ENCODE measurements around the gene COPS4.
"Not testable (repeated sequence)": the region's sequence is repeated elsewhere in the genome, so short reads cannot be mapped to it uniquely, and the experiment has no call there.

COPS4 gene

DNA sequence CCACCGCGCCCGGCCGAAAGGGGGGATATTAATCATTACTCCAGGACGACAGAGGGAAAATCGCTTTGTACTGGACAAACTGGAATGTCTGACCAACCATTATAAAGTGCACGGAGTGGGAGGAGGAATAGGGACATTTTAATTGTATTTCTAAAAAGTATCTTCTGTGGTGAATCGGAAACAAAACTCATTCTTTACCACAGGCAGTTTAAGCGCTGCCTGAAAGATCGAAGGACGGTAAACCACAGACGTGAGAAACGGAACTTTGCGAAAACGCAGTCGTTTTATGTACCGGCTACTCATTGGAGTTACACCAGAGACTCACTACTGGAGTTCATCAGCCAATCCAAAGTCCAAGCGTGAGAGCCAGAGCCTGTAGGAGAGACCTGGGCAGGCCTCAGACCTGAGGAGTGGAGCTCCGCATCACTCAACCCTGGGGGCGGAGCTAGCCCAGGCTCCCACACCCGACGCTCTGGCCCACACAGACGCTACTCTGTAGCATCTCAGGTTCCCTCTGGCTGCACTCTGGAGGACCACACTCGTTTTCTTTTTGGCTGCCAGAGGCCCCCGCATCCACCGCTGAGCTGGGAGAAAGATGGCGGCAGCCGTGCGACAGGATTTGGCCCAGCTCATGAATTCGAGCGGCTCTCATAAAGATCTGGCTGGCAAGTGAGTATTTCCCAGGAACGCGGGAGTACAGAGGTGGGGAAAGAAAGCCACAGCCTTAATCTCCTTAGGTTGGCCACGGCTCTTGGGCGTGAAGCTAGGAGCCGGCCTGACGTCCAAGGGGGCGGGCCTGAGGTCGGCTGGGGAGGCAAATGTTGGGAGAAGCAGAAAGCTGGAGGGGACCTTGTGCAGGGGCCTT is at the start of gene COPS4:
COPS4 (plus strand) TSS at position 554 of the 865 bp plus-strand sequence; CDS start at position 596, 42 bp downstream.
- peak; percentile 100 for ATAC-seq
- DNase-seq = peak; percentile 94

DNA sequence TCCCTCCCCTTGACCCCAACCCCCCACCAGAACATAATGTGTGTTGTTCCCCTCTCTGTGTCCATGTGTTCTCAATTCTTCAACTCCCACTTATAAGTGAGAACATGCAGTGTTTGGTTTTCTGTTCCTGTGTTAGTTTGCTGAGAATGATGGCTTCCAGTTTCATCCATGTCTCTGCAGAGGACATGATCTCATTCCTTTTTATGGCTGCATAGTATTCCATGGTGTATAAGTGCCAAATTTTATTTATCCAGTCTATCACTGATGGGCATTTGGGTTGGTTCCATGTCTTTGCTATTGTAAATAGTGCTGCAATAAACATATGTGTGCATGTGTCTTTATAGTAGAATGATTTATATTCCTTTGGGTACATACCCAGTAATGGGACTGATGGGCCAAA is 47.5 kb upstream of the COPS4 start:
- not testable (repeated sequence) for ATAC-seq, DNase-seq

DNA sequence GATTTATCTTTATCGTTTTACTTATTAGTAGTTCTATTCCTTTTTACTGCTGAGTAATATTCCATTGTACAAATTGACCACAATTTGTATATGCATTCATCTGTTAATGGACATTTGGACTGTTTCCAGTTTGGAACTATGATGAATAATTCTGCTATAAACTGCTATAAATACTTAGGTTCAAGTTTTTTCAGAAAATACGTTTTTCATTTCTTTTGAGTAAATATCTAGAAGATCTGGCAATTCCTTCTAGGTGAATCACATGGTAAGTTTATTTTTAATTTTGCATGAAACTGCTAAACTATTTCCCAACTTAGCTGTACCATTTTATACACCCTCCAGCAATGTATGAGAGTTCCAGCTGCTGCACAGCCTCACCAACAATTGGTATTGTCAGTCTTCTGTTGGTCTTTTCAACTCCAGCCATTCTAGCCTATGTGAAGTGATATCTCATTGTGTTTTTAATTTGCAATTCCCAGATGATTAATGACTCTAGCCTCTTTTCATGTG is 46.6 kb upstream of the COPS4 start:
- DNase-seq = no peak

DNA sequence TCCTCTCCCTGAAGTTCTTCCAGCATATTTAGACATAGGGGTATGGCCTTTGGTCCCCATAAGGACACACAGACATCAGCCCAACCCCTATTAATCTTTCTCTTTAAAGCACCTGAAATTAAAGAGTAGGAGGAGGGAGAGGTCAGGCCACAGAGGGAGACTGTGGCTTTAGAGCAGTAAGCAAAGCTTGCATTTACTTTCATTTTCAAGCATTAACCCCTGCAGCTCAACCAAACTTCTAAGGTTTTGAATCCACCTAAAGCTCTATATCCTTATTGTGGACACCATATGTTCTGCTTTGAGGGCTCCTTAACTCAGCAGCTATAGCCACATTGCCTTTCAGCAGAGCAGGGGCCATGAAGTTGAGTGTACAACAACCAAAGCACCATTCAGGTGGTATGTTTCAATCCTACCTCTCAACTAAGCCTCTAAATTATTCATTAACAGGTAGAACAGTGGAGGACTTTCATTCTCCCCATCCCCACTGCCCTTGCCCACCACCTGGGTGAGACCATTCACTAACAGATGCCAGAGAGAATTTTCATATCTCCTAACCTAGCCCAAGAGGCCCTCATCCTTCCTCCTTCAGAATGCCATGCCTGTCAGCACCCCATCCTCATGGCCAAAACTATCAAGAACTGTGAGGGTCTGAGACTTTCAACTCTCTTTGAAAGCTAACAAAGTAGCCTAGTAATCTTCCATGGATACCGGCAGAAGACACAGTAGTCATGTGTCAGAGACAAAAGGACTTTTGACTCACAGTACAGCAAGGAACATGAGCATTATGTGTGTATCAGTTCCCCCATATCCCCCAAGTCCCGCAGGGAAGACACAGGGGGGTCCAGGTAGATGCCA is 45.2 kb upstream of the COPS4 start:
- DNase-seq = no peak
- ATAC-seq = peak; percentile 69

More for the DNA sequence above, 46.6 kb upstream of the COPS4 start:
- ATAC-seq = no peak

DNA sequence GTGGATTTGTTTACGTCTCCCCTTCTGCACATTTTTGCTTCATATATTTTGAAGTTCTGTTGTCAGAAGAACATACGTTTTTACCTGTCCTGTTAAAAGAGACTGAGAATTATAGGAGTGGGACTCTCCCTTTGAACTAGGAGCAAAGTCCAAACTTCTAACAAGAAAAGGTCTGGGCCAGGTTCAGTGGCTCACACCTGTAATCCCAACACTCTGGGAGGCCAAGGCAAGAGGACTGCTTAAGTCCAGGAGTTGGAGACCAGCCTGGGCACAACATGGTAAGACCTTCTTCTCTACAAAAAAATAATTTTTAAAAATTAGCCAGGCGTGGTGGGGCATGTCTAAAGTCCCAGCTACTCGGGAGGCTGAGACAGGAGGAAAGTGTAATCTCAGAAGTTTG is 40.1 kb upstream of the COPS4 start:
- ATAC-seq = no peak

GRCh38 chr4:82998898-82999297 is 36.1 kb upstream of the COPS4 start:
- ATAC-seq (no peak), DNase-seq (no peak)

More for the DNA sequence above, 40.1 kb upstream of the COPS4 start:
- DNase-seq = no peak

GRCh38 chr4:83002329-83002728 is 32.7 kb upstream of the COPS4 start:
- ATAC-seq = no peak
- no peak for DNase-seq

DNA sequence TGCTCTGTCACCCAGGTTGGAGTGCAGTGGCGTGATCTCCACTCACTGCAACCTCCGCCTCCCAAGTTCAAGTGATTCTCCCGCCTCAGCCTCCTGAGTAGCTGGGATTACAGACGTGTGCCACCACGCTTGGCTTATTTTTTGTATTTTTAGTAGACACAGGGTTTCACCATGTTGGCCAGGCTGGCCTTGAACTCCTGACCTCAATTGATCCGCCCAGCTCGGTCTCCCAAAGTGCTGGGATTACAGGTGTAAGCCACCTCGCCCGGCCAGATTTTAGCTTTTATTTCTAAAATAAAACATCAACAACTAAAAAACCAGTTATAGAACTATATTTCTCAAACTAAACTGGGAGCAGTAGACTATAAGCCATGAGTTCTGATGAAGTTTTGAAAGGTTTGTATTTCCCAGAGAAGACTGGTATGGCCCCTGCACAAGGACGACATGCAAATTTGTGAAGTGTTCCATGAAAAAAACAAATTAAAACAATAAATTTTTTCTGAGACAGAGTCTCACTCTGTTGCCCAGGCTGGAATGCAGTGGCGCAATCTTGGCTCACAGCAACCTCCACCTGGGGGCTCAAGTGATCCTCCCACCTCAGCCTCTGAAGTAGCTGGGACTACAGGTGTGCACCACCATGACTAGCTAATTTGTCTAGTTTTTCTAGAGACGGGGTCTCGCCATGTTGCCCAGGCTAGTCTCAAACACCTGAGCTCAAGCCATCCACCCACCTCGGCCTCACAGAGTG is 31.8 kb upstream of the COPS4 start:
- not testable (repeated sequence) for ATAC-seq, DNase-seq

- no peak for ATAC-seq
- no peak for DNase-seq
These were observed 25.5 kb upstream of the COPS4 start for GRCh38 chr4:83009529-83009928.

DNA sequence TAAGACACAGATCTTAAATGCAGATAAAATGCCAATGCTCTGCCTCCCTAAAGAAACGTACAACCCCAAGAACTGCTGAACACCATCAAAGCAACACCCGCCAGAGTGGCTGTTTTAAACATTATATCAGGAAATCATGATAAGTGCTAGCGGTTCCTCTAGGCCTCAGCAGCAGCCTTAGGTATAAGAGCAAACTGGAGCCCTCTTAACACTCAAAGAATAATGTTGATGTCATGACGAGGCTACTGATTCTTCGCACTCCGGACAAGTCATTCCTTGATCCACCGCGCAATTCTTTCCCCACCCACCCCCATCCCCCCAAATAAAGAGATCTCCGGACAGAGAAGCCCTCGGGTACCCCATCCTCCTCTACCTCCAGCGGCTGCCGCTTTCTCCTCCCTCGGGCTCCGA is 24.9 kb upstream of the COPS4 start:
- DNase-seq (no peak), ATAC-seq (no peak)

- DNase-seq (peak; percentile 83), ATAC-seq (peak; percentile 56)
These were observed 24.3 kb upstream of the COPS4 start, which contains the start of gene LIN54 for GRCh38 chr4:83010522-83011318. Gene LIN54 (minus strand): TSS chr4:83010823. CDS start chr4:82984844, 25,979 bp downstream.

DNA sequence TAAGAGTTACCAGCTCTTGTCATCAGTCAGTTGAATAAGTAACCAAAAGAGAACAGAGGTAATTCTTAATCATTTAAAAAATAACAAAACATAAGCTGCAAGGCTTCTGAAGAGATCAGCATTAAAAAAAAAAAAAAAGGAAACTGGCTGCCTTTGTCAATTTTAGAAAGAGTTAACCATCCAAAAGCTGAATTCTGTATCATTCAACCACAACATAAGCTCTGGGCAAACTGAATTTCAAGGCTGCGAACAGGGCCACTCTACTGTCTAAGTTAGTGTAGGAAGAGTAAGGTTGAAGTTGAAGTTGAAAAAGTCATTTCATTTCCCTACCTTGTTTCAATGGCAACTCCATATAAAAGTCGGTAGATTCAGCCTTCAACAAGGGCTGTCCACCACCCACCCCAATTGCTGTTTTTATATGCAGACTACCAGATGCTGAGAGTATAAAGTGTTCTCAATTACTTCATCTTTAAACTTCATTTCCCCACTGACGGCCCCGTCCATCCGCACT is 23.2 kb upstream of the COPS4 start:
- no peak for ATAC-seq
- DNase-seq = no peak

GRCh38 chr4:83012200-83012686 is 22.7 kb upstream of the COPS4 start:
- ATAC-seq (peak; percentile 3), DNase-seq (peak; percentile 51)

GRCh38 chr4:83012687-83013419 is 22.1 kb upstream of the COPS4 start:
- DNase-seq (peak; percentile 98), ATAC-seq (peak; percentile 89)

DNA sequence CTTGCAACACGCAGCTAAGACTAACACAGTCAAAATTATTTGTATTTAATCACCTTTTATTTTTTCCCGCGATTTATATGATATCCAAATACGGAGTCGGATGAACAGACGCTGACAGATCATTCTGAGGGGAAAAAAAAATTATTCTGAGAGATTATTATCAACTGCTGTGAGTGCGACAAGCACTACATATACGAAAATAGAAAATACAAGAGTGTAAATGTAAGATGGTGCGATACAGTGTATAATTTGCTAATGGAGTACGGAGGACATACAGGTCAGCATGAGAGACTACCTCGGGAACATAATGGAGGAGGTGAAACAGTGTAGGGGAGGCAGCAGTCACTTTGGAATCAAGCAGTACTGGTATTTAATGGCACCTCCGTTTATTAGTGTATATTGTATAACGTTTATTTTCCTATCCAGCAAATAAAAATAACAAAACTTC is 21.5 kb upstream of the COPS4 start:
- no peak for DNase-seq

GRCh38 chr4:83013902-83014301 is 21.1 kb upstream of the COPS4 start:
- DNase-seq (no peak), ATAC-seq (no peak)

More for the DNA sequence above, 21.5 kb upstream of the COPS4 start:
- ATAC-seq = no peak

GRCh38 chr4:83019794-83020494 is 15.0 kb upstream of the COPS4 start:
- peak; percentile 81 for ATAC-seq
- no peak for DNase-seq

- ATAC-seq (peak; percentile 62), DNase-seq (no peak)
These were observed 12.1 kb upstream of the COPS4 start for GRCh38 chr4:83022724-83023450.

Data from stimulated activated naive CD8-positive, alpha-beta T cell treated with anti-CD3 and anti-CD28 coated beads, Interleukin-15, Interleukin-2, amounts not matched to agents 100 U/mL and 50 U/mL, for 24 hours (primary cell).